Gastrocnemius medialis (tissue), 4 donors: Measurements from ENCODE around the gene NBPF1.
"Not testable (repeated sequence)": the region's sequence is repeated elsewhere in the genome, so short reads cannot be mapped to it uniquely, and the experiment has no call there.

Experiments
- POLR2A ChIP-seq, 2 donors: fragments of 450-650 bp; IDR thresholded peaks; one replicate each; pipeline ENCODE4 v1.6.1; 2017; ENCODE audit warnings: antibody characterized with exemption in 2 of 2, mild to moderate bottlenecking in 2 of 2, moderate library complexity in 2 of 2
- TF ChIP-seq, protein P1 (sequence below), 5 experiments: fragments of 450-650 bp in 3 of 5; fragments of 200-600 bp in 2 of 5; sonication (generic) in 2 of 5; IDR thresholded peaks in 4 of 5; conservative IDR thresholded peaks in 1 of 5; 1 replicate in 4 of 5; 2 replicates in 1 of 5; pipeline ENCODE4 v1.5.1; 2016 to 2019; ENCODE audit warnings: antibody characterized with exemption in 5 of 5, mild to moderate bottlenecking in 3 of 5, moderate library complexity in 3 of 5

DNA sequence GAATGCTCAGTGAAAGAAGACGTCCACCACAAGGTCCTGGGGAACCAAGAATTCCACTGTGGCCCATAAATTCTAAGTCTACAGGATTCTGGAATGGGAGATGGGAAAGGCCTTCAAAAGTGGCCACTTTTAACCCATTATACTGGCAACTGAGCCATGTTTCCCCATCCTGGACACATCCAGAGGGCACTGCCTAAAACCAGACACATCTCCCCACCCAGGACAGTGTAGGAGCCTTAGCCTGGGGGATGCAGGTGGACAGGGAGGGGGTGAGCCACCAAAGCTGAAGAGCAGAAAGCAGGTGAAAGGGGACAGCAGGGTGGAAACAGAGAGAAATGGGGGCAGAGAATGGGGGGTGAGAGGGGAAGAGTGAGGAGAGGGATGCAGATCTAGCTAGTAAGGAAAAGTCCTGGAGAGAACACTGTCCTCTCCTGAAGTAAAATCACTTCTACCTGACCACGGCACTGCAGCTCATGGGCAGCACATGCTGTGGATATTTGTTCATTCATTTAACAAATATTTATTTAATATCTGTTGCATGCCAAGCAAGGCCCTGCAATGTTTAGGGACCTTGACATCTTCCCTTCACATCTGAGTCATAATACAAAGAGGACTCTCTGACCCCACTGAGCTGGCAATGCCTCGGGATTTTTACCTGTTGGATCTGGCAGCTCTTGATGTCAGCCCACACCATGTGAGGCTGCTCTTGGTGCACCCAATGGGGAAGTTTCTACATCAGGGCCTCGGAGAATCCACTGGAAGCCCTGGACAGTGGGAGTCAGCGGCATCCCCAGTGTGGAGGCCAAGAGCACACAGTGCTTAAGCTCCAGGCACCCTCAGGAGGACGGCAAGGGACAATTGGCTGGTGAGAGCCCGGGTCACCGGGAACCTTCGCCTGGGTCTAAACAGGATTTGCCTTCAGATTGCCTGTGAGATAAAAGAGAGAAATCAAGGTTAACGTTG, 5.2 kb downstream of the NBPF1 start:
- TF ChIP-seq, protein P1, sequence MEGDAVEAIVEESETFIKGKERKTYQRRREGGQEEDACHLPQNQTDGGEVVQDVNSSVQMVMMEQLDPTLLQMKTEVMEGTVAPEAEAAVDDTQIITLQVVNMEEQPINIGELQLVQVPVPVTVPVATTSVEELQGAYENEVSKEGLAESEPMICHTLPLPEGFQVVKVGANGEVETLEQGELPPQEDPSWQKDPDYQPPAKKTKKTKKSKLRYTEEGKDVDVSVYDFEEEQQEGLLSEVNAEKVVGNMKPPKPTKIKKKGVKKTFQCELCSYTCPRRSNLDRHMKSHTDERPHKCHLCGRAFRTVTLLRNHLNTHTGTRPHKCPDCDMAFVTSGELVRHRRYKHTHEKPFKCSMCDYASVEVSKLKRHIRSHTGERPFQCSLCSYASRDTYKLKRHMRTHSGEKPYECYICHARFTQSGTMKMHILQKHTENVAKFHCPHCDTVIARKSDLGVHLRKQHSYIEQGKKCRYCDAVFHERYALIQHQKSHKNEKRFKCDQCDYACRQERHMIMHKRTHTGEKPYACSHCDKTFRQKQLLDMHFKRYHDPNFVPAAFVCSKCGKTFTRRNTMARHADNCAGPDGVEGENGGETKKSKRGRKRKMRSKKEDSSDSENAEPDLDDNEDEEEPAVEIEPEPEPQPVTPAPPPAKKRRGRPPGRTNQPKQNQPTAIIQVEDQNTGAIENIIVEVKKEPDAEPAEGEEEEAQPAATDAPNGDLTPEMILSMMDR (IDR thresholded peaks at IDR 0.05 in 4 of 5, conservative IDR thresholded peaks at IDR 0.05 in 1 of 5), result not testable (repeated sequence)
- not testable (repeated sequence) for TF ChIP-seq POLR2A (IDR thresholded peaks at IDR 0.05)
